ENCODE data around the gene HCCS.

The HCCS gene

DNA sequence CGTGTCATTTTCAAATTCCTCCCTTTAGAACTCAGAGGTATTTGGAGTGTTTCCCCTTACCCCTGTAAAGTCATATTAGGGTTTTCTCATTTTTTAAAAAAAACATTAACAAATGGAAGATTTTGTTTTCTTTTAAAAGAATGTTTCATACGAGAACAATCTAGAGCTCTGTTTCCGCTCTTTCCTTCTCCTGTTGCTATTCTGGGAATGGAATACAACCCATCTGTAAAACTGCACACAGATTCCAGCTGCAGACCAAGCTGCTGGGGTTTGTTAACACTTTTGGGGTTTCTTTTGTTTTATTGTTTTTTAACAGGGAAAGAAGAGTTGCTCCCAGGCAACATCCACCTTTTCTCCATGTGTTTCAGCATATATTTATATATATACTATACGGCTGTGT lies 61.3 kb downstream of the HCCS start:
- TF ChIP-seq, protein P1, sequence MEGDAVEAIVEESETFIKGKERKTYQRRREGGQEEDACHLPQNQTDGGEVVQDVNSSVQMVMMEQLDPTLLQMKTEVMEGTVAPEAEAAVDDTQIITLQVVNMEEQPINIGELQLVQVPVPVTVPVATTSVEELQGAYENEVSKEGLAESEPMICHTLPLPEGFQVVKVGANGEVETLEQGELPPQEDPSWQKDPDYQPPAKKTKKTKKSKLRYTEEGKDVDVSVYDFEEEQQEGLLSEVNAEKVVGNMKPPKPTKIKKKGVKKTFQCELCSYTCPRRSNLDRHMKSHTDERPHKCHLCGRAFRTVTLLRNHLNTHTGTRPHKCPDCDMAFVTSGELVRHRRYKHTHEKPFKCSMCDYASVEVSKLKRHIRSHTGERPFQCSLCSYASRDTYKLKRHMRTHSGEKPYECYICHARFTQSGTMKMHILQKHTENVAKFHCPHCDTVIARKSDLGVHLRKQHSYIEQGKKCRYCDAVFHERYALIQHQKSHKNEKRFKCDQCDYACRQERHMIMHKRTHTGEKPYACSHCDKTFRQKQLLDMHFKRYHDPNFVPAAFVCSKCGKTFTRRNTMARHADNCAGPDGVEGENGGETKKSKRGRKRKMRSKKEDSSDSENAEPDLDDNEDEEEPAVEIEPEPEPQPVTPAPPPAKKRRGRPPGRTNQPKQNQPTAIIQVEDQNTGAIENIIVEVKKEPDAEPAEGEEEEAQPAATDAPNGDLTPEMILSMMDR (conservative IDR thresholded peaks at IDR 0.05; ENCODE audit: low read depth): no peak
- ChIA-PET POLR2A (ENCODE audit: low non-redundant PET) (no interaction called here), CTCF (no interaction called here)
- DNase-seq (ENCODE audit: low spot score): no peak
- H3K27ac ChIP-seq: no peak overlapping the region
